Neuronal stem cell (in vitro differentiated cells): ENCODE results near the gene LMO1.
A peak's percentile ranks its signal among the peaks of the same experiment; 100 is the strongest.

Source experiments
- DNase-seq: peaks from one replicate; pipeline ENCODE4 v3.0.0-alpha.2; 2013; ENCODE audit warnings: low spot score
- H2AFZ ChIP-seq: one replicate; pipeline ENCODE4 v1.6.1; 2013; ENCODE audit warnings: mild to moderate bottlenecking, low read length, inconsistent platforms
- H2AK5ac ChIP-seq: 2 replicates; pipeline ENCODE4 v1.6.1; 2013; ENCODE audit warnings: low read depth, mild to moderate bottlenecking, inconsistent platforms, low read length, moderate library complexity, mixed read lengths
- H2BK120ac ChIP-seq: 2 replicates; pipeline ENCODE4 v1.6.1; 2013; ENCODE audit warnings: low read depth, mild to moderate bottlenecking, inconsistent platforms, low read length, moderate library complexity, mixed read lengths
- H2BK12ac ChIP-seq: one replicate; pipeline ENCODE4 v1.6.1; 2013; ENCODE audit warnings: low read length, inconsistent platforms
- H2BK15ac ChIP-seq: 2 replicates; pipeline ENCODE4 v1.6.1; 2013; ENCODE audit warnings: mild to moderate bottlenecking, low read length, inconsistent platforms, mixed read lengths
- H2BK5ac ChIP-seq: one replicate; pipeline ENCODE4 v1.6.1; 2013; ENCODE audit warnings: inconsistent platforms, mild to moderate bottlenecking, low read length, moderate library complexity
- H3K14ac ChIP-seq: one replicate; pipeline ENCODE4 v1.6.1; 2013; ENCODE audit warnings: low read length, inconsistent platforms
- H3K18ac ChIP-seq: 2 replicates; pipeline ENCODE4 v1.6.1; 2013; ENCODE audit warnings: low read length, inconsistent platforms
- H3K23ac ChIP-seq: 2 replicates; pipeline ENCODE4 v1.6.1; 2013; ENCODE audit warnings: low read depth, mild to moderate bottlenecking, mixed read lengths, low read length, inconsistent platforms; ENCODE audit not compliant: poor library complexity
- H3K27ac ChIP-seq: replicated peaks from 3 replicates; pipeline ENCODE4 v1.5.1; 2013; ENCODE audit warnings: low read length, inconsistent platforms
- H3K27me3 ChIP-seq, 3 experiments: 2 replicates each; pipeline ENCODE4 v1.6.1; 2013; ENCODE audit warnings: low read length in 3 of 3, mild to moderate bottlenecking in 2 of 3, inconsistent platforms in 1 of 3, low read depth in 1 of 3, mixed read lengths in 1 of 3, moderate library complexity in 1 of 3; ENCODE audit not compliant: control insufficient read depth in 3 of 3, insufficient read depth in 3 of 3
- H3K36me3 ChIP-seq, 2 donors: replicated peaks in 1 of 2; 2 replicates each; pipeline ENCODE4 v1.6.1; 2013; ENCODE audit warnings: low read length in 2 of 2; ENCODE audit not compliant: control insufficient read depth in 2 of 2, insufficient read depth in 2 of 2
- H3K4ac ChIP-seq: 2 replicates; pipeline ENCODE4 v1.6.1; 2013; ENCODE audit warnings: inconsistent platforms, mild to moderate bottlenecking, low read length, moderate library complexity
- H3K4me1 ChIP-seq, 2 donors: 1 replicate in 1 of 2; 2 replicates in 1 of 2; pipeline ENCODE4 v1.6.1; 2013; ENCODE audit warnings: low read length in 2 of 2, low read depth in 1 of 2; ENCODE audit not compliant: control insufficient read depth in 2 of 2, insufficient read depth in 1 of 2
- H3K4me2 ChIP-seq: one replicate; pipeline ENCODE4 v1.6.1; 2013; ENCODE audit warnings: mild to moderate bottlenecking, low read length, inconsistent platforms; ENCODE audit not compliant: insufficient read depth, poor library complexity, severe bottlenecking
- H3K4me3 ChIP-seq, 2 donors: 2 replicates each; pipeline ENCODE4 v1.5.1; 2013; ENCODE audit warnings: low read length in 2 of 2, mild to moderate bottlenecking in 2 of 2, inconsistent platforms in 1 of 2, moderate library complexity in 1 of 2
- H3K79me1 ChIP-seq: one replicate; pipeline ENCODE4 v1.6.1; 2013; ENCODE audit warnings: low read depth, mild to moderate bottlenecking, inconsistent platforms, low read length, moderate library complexity
- H3K9ac ChIP-seq: one replicate; pipeline ENCODE4 v1.6.1; 2013; ENCODE audit warnings: mild to moderate bottlenecking, low read depth, low read length, inconsistent platforms; ENCODE audit not compliant: poor library complexity
- H3K9me3 ChIP-seq, 2 donors: replicated peaks in 1 of 2; 2 replicates each; pipeline versions ENCODE3 to v1.6.1; 2013; ENCODE audit warnings: low read length in 2 of 2, mild to moderate bottlenecking in 2 of 2, inconsistent platforms in 1 of 2, low read depth in 1 of 2, mixed read lengths in 1 of 2, moderate library complexity in 1 of 2; ENCODE audit not compliant: control insufficient read depth in 2 of 2, insufficient read depth in 1 of 2
- H4K8ac ChIP-seq: one replicate; pipeline ENCODE4 v1.6.1; 2013; ENCODE audit warnings: low read depth, mild to moderate bottlenecking, inconsistent platforms, low read length, moderate library complexity
- H4K91ac ChIP-seq: one replicate; pipeline ENCODE4 v1.6.1; 2013; ENCODE audit warnings: low read length, low read depth, mild to moderate bottlenecking, inconsistent platforms; ENCODE audit not compliant: poor library complexity
- WGBS, 2 donors: extraction: QIAGEN DNeasy Blood & Tissue Kit; methylation state at CpG; one replicate each; pipeline ENCODE4 v1.1.7; 2013; ENCODE audit warnings: missing lambda C conversion rate in 2 of 2, mixed read lengths in 1 of 2; ENCODE audit not compliant: insufficient read length in 2 of 2, insufficient replicate concordance in 1 of 2; ENCODE audit errors: extremely low coverage in 2 of 2; 5-methylcytosine and 5-hydroxymethylcytosine counted together

The LMO1 gene

DNA sequence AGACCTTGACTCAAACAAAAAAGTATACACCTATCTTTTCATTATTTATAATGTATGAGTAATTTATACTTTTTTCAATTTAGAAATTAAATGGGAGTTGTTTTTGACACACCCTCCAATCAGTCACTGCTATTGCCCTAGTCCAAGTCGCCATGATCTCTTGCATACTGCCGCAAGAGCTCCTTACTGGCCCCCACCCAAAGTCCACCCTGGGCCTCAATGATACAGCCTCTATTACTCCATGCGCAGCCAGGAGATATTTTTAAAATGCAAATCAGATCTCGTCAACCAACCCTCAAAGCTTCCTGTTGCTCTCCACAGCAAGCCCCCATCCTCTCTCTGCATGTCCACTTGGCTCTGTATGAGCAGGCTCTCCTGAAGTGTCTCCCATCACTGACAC, 12.8 kb upstream of the LMO1 start:
- no peaks in the 10 kb centered on the region for H3K4me1 ChIP-seq
- no peak overlapping the region for H3K14ac ChIP-seq
- no peak overlapping the region for H3K4me2 ChIP-seq
- no peaks in the 10 kb centered on the region for H3K9me3 ChIP-seq
- peaks cover 0 to 23% (median 0%) of the 10 kb centered on the region in 3 experiments for H3K27me3 ChIP-seq
- DNase-seq: no peak
- no peak overlapping the region for H2AFZ ChIP-seq
- H2BK12ac ChIP-seq: no peak overlapping the region
- H4K8ac ChIP-seq: no peak overlapping the region
- no peaks in the 10 kb centered on the region for H3K79me1 ChIP-seq
- no peak overlapping the region for H4K91ac ChIP-seq
- no peak overlapping the region for H2BK5ac ChIP-seq
- no peak overlapping the region for H3K18ac ChIP-seq
- H2AK5ac ChIP-seq: no peak overlapping the region
- H2BK120ac ChIP-seq: no peak overlapping the region
- H3K9ac ChIP-seq: no peak overlapping the region
- H3K36me3 ChIP-seq: no peaks in the 10 kb centered on the region
- no peak overlapping the region for H3K4ac ChIP-seq
- WGBS, 2 donors: no CpG with 5 or more reads among the region's 4 CpGs
- H3K23ac ChIP-seq: no peak overlapping the region
- H3K4me3 ChIP-seq: no peak overlapping the region
- no peak overlapping the region for H2BK15ac ChIP-seq
- no peak overlapping the region for H3K27ac ChIP-seq

DNA sequence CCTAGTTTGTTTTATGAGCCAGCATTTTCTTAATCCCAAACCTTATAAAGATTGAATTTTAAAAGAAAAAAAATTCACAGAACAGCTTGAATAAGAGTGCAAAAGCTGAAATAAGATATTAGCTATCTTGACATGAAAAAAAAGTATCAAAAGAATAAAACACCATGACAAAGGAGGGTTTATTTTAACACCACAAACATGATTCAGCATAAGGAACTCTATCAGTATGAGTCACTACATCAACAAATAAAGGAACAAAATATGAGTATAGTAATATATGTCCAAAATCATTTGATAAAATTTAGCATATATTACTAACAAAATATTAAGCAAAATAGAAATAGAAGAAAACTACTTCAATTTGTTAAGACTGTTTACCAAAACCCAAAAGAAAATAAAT, 9.6 kb upstream of the LMO1 start:
- H3K4me2 ChIP-seq: no peak overlapping the region

DNA sequence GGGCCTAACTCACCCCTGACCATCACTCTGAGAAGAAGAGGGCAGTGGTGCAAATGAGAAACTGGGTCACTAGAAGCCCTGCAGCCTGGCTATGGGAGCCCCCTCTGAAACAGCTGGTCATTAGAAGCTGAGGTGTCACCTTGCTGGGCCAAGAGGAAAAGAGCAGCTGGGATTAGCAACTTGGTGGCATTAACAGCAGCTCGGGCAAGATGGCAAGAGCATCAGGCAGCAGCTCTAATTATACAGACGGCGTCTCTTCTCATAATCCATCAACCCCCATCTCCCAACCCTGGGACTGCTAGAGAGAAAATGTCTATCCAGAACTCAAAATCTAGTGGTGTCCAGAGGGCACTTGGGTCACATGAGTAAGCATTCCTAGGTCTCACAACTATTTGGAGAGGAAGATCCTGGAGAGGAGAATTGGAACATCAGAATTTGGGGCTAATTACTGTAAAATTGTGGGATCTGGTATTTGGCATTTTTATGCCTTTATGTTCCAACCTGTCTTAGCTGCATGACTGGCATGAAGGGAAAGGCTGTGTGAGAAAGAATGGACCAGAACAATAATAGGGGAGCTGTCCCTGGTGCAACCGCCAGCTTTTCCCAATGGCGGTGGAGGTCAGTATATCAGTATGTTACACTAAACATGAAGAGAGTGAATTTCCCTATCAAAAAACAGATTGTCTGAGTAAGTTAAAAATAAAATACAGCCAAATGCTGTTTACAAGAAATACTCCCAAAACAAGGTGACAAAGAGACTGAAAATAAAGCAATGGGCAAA, 7.6 kb upstream of the LMO1 start:
- Histone ChIP-seq H2AFZ (no peak overlapping the region), H2BK5ac (no peak overlapping the region), H3K4me2 (no peak overlapping the region), H4K8ac (no peak overlapping the region), H3K9me3 (no peaks in the 10 kb centered on the region), H3K4ac (no peak overlapping the region), H2BK12ac (no peak overlapping the region), H2AK5ac (no peak overlapping the region), H3K4me3 (no peak overlapping the region), H3K23ac (no peak overlapping the region), H3K4me1 (peaks cover 3 to 33% of the 10 kb centered on the region in 2 donors), H3K36me3 (no peaks in the 10 kb centered on the region), H4K91ac (no peak overlapping the region), H3K18ac (no peak overlapping the region), H3K27ac (no peak overlapping the region), H2BK15ac (no peak overlapping the region), H3K79me1 (no peaks in the 10 kb centered on the region), H3K14ac (no peak overlapping the region), H2BK120ac (no peak overlapping the region), H3K27me3 (peaks cover 0 to 66% (median 16%) of the 10 kb centered on the region in 3 experiments), H3K9ac (no peak overlapping the region)
- no CpG with 5 or more reads among the region's 5 CpGs for WGBS, 2 donors
- DNase-seq: no peak

More for the DNA sequence above, 9.6 kb upstream of the LMO1 start:
- Histone ChIP-seq H3K14ac (no peak overlapping the region), H2BK12ac (no peak overlapping the region), H2BK120ac (no peak overlapping the region), H2AFZ (no peak overlapping the region), H3K9me3 (no peaks in the 10 kb centered on the region), H3K18ac (no peak overlapping the region), H4K91ac (no peak overlapping the region), H2BK15ac (no peak overlapping the region), H3K4me1 (peaks cover 3 to 17% of the 10 kb centered on the region in 2 donors), H3K27ac (no peak overlapping the region), H3K4me3 (no peak overlapping the region), H3K23ac (no peak overlapping the region), H2BK5ac (no peak overlapping the region), H3K4ac (no peak overlapping the region), H3K9ac (no peak overlapping the region), H2AK5ac (no peak overlapping the region), H3K27me3 (peaks cover 0 to 46% (median 5%) of the 10 kb centered on the region in 3 experiments), H3K79me1 (no peaks in the 10 kb centered on the region), H3K36me3 (no peaks in the 10 kb centered on the region), H4K8ac (no peak overlapping the region)
- no peak for DNase-seq

DNA sequence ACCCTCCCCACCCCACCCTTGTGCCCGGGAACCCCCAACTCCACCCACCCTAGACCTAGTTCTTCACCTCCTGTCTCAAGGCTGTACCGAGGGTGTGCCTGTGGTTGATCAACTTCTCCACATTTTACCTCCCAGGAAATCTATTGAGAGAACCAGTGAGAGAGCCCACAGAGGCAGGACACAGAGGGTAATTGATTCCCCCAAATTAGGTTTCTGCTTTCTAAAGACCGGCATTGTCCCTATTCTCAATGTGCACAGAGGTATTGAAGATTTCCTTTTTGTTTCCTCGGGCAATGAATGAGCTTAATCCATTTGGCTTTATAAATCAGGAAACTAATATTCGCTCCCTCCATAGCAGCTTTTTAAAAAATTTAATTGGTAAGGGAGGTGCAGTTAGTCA, 6.0 kb upstream of the LMO1 start:
- Histone ChIP-seq H3K18ac (no peak overlapping the region), H3K36me3 (no peaks in the 10 kb centered on the region), H3K23ac (no peak overlapping the region), H3K4me1 (peaks cover 3 to 42% of the 10 kb centered on the region in 2 donors), H3K4me2 (no peak overlapping the region), H2BK12ac (no peak overlapping the region), H3K27ac (peak overlapping the region; percentile 47), H3K79me1 (peaks cover 3% of the 10 kb centered on the region), H2BK120ac (no peak overlapping the region), H4K8ac (no peak overlapping the region), H4K91ac (no peak overlapping the region), H3K9ac (no peak overlapping the region), H3K14ac (no peak overlapping the region), H2BK5ac (no peak overlapping the region), H3K4me3 (no peak overlapping the region), H2AFZ (no peak overlapping the region), H2AK5ac (peak overlapping the region; percentile 11), H2BK15ac (no peak overlapping the region), H3K4ac (no peak overlapping the region), H3K27me3 (peaks cover 0 to 82% (median 23%) of the 10 kb centered on the region in 3 experiments), H3K9me3 (no peaks in the 10 kb centered on the region)
- DNase-seq: no peak
- WGBS, 2 donors: no CpG with 5 or more reads among the region's 5 CpGs
